Astrocyte of the cerebellum (primary cell): ENCODE data around the gene ARRDC2.
"Not testable (repeated sequence)": the region's sequence is repeated elsewhere in the genome, so short reads cannot be mapped to it uniquely, and the experiment has no call there.

ENCODE experiments used
- DNase-seq: peaks from one replicate; pipeline ENCODE4 v3.0.0-alpha.2; 2011; ENCODE audit warnings: low read depth
- H3K4me3 ChIP-seq: 2 replicates; pipeline ENCODE4 v1.5.1; 2011; ENCODE audit warnings: mild to moderate bottlenecking, low read depth, low read length, moderate library complexity
- CTCF ChIP-seq: IDR thresholded peaks from 2 replicates; pipeline ENCODE4 v1.5.1; 2012; ENCODE audit warnings: low read length, low read depth, moderate library complexity, mild to moderate bottlenecking; ENCODE audit errors: missing control alignments
- in situ Hi-C: cut with HindIII; loops from 2 replicates; pipeline ENCODE4 v1.10.0; 2017; ENCODE audit warnings: low sequenced_read_pairs

Gene ARRDC2

DNA sequence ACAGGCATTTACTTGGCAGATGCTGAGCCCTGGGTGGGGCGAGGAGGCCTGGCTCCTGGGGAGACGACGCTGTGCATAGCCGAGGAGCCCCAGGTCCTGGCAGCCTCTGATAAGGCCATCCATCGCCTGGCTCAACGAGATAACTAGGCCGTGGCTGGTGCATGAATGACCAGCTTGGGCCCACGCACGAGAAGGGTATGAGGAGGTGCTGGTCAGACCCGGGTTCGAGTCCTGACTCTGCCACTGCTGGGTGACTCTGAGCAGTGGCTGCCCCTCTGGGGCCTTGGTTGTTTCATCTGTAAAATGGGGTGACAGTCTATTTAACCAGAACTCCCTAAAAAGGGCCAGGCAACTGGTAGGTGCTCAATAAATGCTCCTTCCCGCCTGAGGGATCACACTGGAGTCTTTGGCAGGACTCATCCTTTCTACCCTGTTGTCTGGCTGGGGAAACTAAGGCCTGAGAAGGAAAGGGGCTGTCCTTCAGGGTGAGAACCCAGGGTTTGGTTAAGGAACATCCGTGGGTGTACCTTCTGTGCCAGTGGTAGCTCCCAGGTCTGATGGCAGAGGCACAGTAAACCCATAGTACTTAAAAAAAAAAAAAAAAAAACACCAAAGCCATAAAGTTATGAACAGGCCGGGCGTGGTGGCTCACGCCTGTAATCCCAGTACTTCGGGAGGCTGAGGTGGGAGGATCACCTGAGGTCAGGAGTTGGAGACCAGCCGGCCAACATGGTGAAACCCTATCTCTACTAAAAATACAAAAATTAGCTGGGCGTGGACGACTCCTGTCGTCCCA is 8.1 kb upstream of the ARRDC2 start:
- in situ Hi-C loops, result no loop called here

DNA sequence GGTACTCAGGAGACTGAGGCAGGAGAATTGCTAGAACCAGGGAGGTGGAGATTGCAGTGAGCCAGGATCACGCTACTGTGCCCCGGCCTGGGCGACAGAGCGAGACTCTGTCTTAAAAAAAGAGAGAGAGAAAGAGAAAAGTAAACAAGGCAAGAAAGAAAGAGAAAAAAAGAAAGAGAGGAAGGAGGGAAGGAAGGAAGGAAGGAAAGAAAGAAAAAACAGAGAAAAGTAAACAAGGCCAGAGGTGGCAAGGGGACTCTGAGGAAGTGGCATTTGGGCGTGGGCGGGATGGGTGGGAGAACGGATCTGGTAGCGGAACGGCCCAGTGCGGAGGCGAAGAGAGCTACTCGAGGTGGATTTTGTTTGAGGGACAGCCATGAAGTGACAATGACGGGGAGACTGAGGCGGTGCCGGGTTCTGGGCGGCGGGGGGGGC is 7.5 kb upstream of the ARRDC2 start:
- in situ Hi-C loops, result no loop called here
- H3K4me3 ChIP-seq, result peak overlapping the region; percentile 49
- no peak for DNase-seq
- no peak for TF ChIP-seq CTCF

More for the DNA sequence above, 8.1 kb upstream of the ARRDC2 start:
- DNase-seq, result no peak
- H3K4me3 ChIP-seq, result no peak overlapping the region
- TF ChIP-seq CTCF, result no peak

- no peak for DNase-seq
- in situ Hi-C loops, result no loop called here
- H3K4me3 ChIP-seq, result peak overlapping the region; percentile 49
- TF ChIP-seq CTCF, result no peak
These were observed 6.8 kb upstream of the ARRDC2 start for GRCh38 chr19:18000915-18001776.

DNA sequence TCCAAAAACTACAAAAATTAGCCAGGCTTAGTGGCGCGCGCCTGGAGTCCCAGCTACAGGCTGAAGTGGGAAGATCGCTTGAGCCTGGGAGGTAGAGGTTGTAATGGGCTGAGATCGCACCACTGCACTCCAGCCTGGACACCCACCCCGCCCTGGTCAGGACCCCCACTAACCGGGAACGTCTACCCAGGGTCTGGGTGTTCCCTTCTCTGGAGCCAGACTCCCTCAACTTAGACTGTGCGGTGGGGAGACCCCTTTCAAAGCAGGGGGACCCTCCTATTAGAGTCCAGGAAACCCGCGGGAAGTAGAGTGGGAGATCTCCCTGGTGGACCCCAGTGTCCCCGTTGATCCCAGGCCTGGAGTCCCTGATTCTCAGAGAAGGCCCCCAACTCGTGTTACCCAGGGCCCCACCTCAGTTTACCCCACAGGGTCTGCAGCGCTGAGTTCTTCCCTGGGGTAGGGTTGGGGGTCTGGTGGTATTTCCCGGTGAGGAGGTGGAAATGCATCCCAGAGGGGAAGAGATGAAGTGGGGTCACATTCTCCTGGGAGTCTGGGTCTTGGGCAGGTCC is 6.1 kb upstream of the ARRDC2 start:
- TF ChIP-seq CTCF, result no peak
- DNase-seq, result no peak
- in situ Hi-C loops, result no loop called here
- peak overlapping the region; percentile 49 for H3K4me3 ChIP-seq

- DNase-seq, result no peak
- in situ Hi-C loops, result no loop called here
- no peak for TF ChIP-seq CTCF
- no peak overlapping the region for H3K4me3 ChIP-seq
These were observed 5.6 kb upstream of the ARRDC2 start for GRCh38 chr19:18002347-18002850.

GRCh38 chr19:18005750-18006149 is 2.2 kb upstream of the ARRDC2 start:
- H3K4me3 ChIP-seq, in situ Hi-C loops, DNase-seq: not testable (repeated sequence)
